B cell (primary cell): ENCODE data around the gene EIF2D.

Experiments used
- CTCF ChIP-seq: fragments of 200-600 bp; IDR thresholded peaks from one replicate; pipeline ENCODE4 v1.8.0; 2022; ENCODE audit warnings: antibody characterized with exemption, mild to moderate bottlenecking
- EZH2 ChIP-seq: IDR thresholded peaks from 2 replicates; pipeline ENCODE4 v1.6.1; 2012; ENCODE audit warnings: borderline replicate concordance, low read depth, mild to moderate bottlenecking, moderate library complexity, low read length; ENCODE audit not compliant: insufficient read depth, poor library complexity, severe bottlenecking

GRCh38 chr1:206596319-206596666 is 16.0 kb downstream of the EIF2D start:
- no peak for TF ChIP-seq CTCF
- TF ChIP-seq EZH2, result no peak
